ENCODE results near the gene SLC35F1. TPM values are rescaled to one million over a fixed set of nuclear protein-coding genes. Genes with fewer than 3 reads are reported as not detected.
A peak's percentile ranks its signal among the peaks of the same experiment; 100 is the strongest.

SLC35F1 gene
- total and polyA plus RNA-seq, 2 donors (not counting 1 experiment from before 2014, with no cell fraction given), result not detected

DNA sequence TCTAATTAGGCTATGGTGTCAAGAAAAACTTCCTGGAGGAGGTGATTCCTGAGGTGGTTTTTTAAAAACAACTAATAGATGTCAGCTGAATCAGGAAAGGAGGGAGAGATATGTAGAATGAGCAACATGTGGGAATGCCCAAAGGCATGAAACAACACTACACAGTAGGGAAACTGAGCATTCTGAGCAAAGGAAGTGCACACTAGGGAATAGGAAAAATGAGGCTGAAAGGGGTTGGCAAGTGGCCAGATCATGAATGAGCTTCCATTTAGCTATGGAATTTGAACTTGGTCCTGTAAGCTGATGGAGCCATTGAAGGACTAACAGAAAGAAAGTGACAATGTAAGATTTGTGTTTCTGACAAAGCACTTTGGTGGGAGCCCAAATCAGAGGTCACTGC is 16.9 kb upstream of the SLC35F1 start:
- Histone ChIP-seq H2AFZ (ENCODE audit: insufficient read depth, low read depth, low read length, poor library complexity, severe bottlenecking) (no peak overlapping the region), H3K9ac (ENCODE audit: low read length) (no peak overlapping the region), H3K4me2 (replicated peaks; ENCODE audit: low read depth, low read length, poor library complexity, severe bottlenecking) (no peak overlapping the region), H3K4me3 (ENCODE audit: control extremely low read depth in 1 of 5, extremely low read depth in 1 of 5, insufficient read depth in 1 of 5, low read depth in 2 of 5, low read length in 4 of 5) (no peak overlapping the region), H3K4me1 (ENCODE audit: control insufficient read depth in 2 of 2, insufficient read depth in 2 of 2, low read length in 2 of 2) (no peaks in the 10 kb centered on the region), H3K9me3 (ENCODE audit: control extremely low read depth in 1 of 3, control insufficient read depth in 2 of 3, insufficient read depth in 1 of 3, low read length in 2 of 3) (no peaks in the 10 kb centered on the region), H3K36me3 (replicated peaks in 1 of 2; ENCODE audit: control extremely low read depth in 1 of 2, control insufficient read depth in 1 of 2, extremely low read depth in 1 of 2, insufficient read depth in 2 of 2, low read length in 1 of 2) (no peaks in the 10 kb centered on the region), H3K27me3 (replicated peaks in 1 of 4; ENCODE audit: control extremely low read depth in 1 of 4, control insufficient read depth in 3 of 4, insufficient read depth in 4 of 4, low read length in 3 of 4) (no peaks in the 10 kb centered on the region), H3K79me2 (ENCODE audit: control insufficient read depth, insufficient read depth, low read length) (no peaks in the 10 kb centered on the region), H4K20me1 (ENCODE audit: control insufficient read depth, insufficient read depth, low read length, poor library complexity, severe bottlenecking) (no peaks in the 10 kb centered on the region), H3K27ac (ENCODE audit: low read length in 2 of 2) (no peak overlapping the region)
- CTCF ChIA-PET, result interaction anchor here (0.6 kb wide), 1 partner anchor 245 kb away, joined by 3 read pairs; no protein-coding TSS in a partner anchor
- no peak for ATAC-seq (ENCODE audit: low read depth)
- TF ChIP-seq EZH2 (IDR thresholded peaks at IDR 0.05; ENCODE audit: borderline replicate concordance, insufficient read depth, low read depth, low read length, poor library complexity, severe bottlenecking), result no peak
- TF ChIP-seq, protein P1, sequence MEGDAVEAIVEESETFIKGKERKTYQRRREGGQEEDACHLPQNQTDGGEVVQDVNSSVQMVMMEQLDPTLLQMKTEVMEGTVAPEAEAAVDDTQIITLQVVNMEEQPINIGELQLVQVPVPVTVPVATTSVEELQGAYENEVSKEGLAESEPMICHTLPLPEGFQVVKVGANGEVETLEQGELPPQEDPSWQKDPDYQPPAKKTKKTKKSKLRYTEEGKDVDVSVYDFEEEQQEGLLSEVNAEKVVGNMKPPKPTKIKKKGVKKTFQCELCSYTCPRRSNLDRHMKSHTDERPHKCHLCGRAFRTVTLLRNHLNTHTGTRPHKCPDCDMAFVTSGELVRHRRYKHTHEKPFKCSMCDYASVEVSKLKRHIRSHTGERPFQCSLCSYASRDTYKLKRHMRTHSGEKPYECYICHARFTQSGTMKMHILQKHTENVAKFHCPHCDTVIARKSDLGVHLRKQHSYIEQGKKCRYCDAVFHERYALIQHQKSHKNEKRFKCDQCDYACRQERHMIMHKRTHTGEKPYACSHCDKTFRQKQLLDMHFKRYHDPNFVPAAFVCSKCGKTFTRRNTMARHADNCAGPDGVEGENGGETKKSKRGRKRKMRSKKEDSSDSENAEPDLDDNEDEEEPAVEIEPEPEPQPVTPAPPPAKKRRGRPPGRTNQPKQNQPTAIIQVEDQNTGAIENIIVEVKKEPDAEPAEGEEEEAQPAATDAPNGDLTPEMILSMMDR (IDR thresholded peaks at IDR 0.05), result no peak
- intact Hi-C loops (cut with micrococcal nuclease), result no loop called here
- Mint-ChIP-seq H3K4me1 (no peaks in the 10 kb centered on the region), H3K27ac (no peak overlapping the region), H3K9me3 (ENCODE audit: insufficient read depth) (no peaks in the 10 kb centered on the region), H3K4me3 (no peak overlapping the region), H3K27me3 (peaks cover 5% of the 10 kb centered on the region)
- POLR2A ChIA-PET, result no interaction called here
- no peak for DNase-seq

DNA sequence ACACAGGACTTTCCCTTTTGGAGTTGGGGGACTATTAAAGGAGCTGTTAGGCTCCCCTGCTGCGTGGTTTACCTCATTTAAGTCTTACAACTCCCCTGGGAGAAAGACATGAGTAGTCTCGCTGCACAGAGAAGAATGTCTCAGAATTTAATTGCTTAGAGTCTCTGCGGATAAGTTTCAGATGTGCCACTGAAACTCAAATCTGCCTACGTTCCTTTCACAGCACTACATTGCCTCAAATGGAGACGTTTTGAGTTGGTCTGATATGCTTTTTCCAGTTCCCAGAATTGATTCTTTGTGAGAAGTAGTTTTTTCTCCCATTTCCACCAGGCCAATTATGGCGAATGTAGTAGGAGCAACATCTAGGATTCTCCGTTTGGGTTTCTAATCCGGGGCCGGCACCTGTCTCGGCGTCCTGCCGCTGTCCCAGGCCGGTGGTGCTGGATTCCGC is 532 bp upstream of the SLC35F1 start:
- Histone ChIP-seq H4K20me1 (ENCODE audit: control insufficient read depth, insufficient read depth, low read length, poor library complexity, severe bottlenecking) (no peaks in the 10 kb centered on the region), H3K9ac (ENCODE audit: low read length) (no peak overlapping the region), H3K27me3 (replicated peaks in 1 of 4; ENCODE audit: control extremely low read depth in 1 of 4, control insufficient read depth in 3 of 4, insufficient read depth in 4 of 4, low read length in 3 of 4) (peaks cover 0 to 36% (median 28%) of the 10 kb centered on the region in 4 experiments), H3K4me3 (ENCODE audit: control extremely low read depth in 1 of 5, extremely low read depth in 1 of 5, insufficient read depth in 1 of 5, low read depth in 2 of 5, low read length in 4 of 5) (no peak overlapping the region), H3K79me2 (ENCODE audit: control insufficient read depth, insufficient read depth, low read length) (no peaks in the 10 kb centered on the region), H3K9me3 (ENCODE audit: control extremely low read depth in 1 of 3, control insufficient read depth in 2 of 3, insufficient read depth in 1 of 3, low read length in 2 of 3) (peaks cover 0 to 7% (median 0%) of the 10 kb centered on the region in 3 donors), H3K27ac (ENCODE audit: low read length in 2 of 2) (no peak overlapping the region), H3K4me1 (ENCODE audit: control insufficient read depth in 2 of 2, insufficient read depth in 2 of 2, low read length in 2 of 2) (peaks cover 9 to 18% of the 10 kb centered on the region in 2 donors), H3K36me3 (replicated peaks in 1 of 2; ENCODE audit: control extremely low read depth in 1 of 2, control insufficient read depth in 1 of 2, extremely low read depth in 1 of 2, insufficient read depth in 2 of 2, low read length in 1 of 2) (no peaks in the 10 kb centered on the region), H2AFZ (ENCODE audit: insufficient read depth, low read depth, low read length, poor library complexity, severe bottlenecking) (no peak overlapping the region), H3K4me2 (replicated peaks; ENCODE audit: low read depth, low read length, poor library complexity, severe bottlenecking) (peak overlapping the region; percentile 73)
- POLR2A ChIA-PET, result no interaction called here
- peaks cover 45% of the 10 kb centered on the region for H3K27me3 Mint-ChIP-seq
- ATAC-seq (ENCODE audit: low read depth), result no peak
- H3K4me1 Mint-ChIP-seq, result peaks cover 12% of the 10 kb centered on the region
- no peak overlapping the region for H3K27ac Mint-ChIP-seq
- CTCF ChIA-PET, result no interaction called here
- DNase-seq, result no peak
- 3% methylated on average over 9 of the region's 14 CpGs for WGBS (ENCODE audit: insufficient coverage)
- peak overlapping the region; percentile 64 for H3K4me3 Mint-ChIP-seq
- H3K9me3 Mint-ChIP-seq (ENCODE audit: insufficient read depth), result no peaks in the 10 kb centered on the region
- intact Hi-C loops (cut with micrococcal nuclease), result no loop called here
- TF ChIP-seq EZH2 (IDR thresholded peaks at IDR 0.05; ENCODE audit: borderline replicate concordance, insufficient read depth, low read depth, low read length, poor library complexity, severe bottlenecking), result no peak
- TF ChIP-seq, protein P1 (IDR thresholded peaks at IDR 0.05), result no peak
